Epithelial cell of esophagus (primary cell): Measurements from ENCODE around the gene PADI4.

Experiments
- DNase-seq: peaks from one replicate; pipeline ENCODE4 v3.0.0; 2010; ENCODE audit warnings: low read depth
- H3K4me3 ChIP-seq: 2 replicates; pipeline ENCODE4 v1.5.1; 2011; ENCODE audit warnings: mild to moderate bottlenecking, low read length, control low read depth
- TF ChIP-seq, protein P1 (sequence below): IDR thresholded peaks from 2 replicates; pipeline ENCODE4 v1.5.1; 2011; ENCODE audit warnings: low read depth, mild to moderate bottlenecking, low read length, control low read depth, inconsistent platforms; ENCODE audit not compliant: insufficient read depth; ENCODE audit errors: missing control alignments

The PADI4 gene

DNA sequence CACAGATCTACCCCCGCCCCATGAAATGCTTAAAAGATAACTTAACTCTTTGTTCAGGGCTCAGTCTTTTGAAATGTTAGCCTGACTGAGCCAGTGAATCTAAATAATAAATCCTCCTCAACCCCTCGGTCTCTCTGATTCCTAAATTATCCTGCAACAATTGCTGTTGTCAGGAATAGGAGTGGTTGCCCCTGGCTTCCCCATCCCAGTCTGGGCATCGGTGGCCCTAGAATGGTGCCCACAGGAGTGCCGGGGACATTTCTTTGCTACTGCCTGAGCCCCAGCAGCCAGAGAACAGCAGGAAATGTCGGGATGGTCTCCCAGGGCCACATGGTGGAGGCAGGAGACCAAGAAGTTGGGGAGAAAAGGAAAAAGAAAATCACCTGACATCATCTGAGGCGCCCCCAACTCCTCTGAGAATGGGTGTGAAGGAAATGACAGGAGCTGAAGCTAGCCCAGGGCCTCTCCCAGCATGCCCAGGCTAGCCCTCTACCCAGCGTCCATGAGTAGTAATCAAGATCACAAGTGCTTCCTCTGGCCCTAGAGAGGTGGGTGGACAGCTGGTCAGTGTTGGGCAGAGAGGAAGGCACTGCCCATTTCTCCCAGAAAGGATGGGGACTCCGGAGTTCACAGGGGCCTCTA lies 1.6 kb downstream of the PADI4 start:
- TF ChIP-seq, protein P1, sequence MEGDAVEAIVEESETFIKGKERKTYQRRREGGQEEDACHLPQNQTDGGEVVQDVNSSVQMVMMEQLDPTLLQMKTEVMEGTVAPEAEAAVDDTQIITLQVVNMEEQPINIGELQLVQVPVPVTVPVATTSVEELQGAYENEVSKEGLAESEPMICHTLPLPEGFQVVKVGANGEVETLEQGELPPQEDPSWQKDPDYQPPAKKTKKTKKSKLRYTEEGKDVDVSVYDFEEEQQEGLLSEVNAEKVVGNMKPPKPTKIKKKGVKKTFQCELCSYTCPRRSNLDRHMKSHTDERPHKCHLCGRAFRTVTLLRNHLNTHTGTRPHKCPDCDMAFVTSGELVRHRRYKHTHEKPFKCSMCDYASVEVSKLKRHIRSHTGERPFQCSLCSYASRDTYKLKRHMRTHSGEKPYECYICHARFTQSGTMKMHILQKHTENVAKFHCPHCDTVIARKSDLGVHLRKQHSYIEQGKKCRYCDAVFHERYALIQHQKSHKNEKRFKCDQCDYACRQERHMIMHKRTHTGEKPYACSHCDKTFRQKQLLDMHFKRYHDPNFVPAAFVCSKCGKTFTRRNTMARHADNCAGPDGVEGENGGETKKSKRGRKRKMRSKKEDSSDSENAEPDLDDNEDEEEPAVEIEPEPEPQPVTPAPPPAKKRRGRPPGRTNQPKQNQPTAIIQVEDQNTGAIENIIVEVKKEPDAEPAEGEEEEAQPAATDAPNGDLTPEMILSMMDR = no peak
- peak; percentile 53 for DNase-seq
- H3K4me3 ChIP-seq = no peak overlapping the region

DNA sequence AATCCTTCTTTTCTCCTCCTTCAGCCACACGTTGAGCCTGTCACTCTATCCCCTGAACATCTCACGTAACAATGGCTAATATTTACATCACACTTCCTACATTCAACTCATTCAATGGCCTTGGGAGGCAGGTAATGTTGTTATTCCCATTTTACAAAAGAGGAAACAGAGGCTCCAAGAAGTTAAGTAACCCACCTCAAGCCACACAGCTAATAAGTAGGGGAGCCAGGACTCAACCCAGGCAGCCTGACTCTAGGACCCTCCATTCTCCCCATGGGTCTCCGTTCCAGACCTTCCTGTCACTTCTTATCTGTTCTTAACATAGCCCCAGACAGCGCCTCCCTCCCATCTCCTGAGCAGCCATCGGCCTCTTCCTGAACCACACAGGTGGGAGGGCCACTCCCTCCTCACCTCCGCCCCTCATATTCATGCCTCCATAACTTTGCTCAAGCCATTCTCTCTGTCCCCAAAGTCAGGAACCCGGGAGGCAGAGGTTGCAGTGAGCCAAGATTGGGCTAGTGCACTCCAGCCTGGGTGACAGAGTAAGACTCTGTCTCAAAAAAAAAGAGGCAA lies 2.2 kb downstream of the PADI4 start:
- no peak overlapping the region for H3K4me3 ChIP-seq
- TF ChIP-seq, protein P1 = no peak
- no peak for DNase-seq

DNA sequence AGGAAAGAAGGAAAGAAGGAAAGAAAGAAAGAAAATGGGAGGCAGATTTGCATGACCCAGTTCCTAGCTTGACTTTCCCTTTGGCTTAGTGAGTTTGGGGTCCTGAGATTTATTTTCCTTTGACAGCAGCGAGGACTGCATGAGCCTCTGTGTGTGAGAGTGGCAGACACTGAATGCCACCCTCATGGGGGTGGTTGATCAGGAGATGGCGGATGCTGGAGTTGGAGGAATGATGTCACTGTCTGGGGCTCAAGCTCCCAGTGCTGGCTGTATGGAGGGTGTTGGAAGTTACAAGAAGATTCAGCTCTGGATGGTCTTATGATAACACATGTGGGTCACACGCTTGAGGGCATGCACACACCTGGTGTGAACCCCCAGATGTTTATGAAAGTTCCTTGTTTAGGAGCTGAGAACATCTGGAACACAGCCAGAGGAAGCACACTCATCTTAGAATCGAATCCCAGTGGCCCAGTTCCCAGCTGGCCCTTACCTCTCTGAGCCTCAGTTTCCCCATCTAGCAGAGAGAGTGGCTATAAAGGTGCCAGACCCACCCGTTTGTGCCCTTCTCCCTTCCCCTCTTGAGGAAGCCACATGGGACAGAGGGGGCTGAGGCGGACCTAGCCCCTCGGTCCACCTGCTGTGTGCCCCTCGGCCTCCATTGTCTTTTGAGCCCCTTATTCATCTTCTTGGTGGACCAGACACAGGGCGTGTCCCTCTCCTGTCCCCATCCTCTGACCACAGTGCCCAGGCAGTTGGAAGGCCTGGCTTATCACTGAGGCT lies 5.7 kb downstream of the PADI4 start:
- no peak overlapping the region for H3K4me3 ChIP-seq
- TF ChIP-seq, protein P1 = no peak
- DNase-seq = no peak

DNA sequence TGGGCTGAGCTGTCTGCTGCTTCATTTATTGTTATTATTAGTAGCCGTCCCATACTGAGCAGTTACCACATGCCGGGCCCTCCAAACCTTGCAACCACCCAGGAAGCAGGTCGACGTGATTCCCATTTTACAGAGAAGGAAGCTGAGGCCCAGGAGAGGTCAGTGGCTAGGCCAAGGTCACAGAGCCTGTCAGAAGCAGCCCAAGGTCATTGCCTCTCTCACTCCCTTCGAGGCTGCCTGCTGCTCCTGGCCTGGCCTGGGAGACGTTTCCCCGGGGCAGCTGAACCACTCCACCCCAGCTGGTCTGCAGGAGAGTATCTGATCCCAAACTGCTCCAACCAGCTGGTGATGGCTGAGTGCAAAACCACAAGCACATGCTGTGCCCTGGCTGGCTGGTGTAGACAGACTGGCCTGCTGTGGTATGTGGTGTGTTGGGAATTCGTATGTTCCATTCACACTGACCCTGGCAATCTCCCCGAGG lies 6.5 kb downstream of the PADI4 start:
- TF ChIP-seq, protein P1 = no peak
- no peak for DNase-seq

DNA sequence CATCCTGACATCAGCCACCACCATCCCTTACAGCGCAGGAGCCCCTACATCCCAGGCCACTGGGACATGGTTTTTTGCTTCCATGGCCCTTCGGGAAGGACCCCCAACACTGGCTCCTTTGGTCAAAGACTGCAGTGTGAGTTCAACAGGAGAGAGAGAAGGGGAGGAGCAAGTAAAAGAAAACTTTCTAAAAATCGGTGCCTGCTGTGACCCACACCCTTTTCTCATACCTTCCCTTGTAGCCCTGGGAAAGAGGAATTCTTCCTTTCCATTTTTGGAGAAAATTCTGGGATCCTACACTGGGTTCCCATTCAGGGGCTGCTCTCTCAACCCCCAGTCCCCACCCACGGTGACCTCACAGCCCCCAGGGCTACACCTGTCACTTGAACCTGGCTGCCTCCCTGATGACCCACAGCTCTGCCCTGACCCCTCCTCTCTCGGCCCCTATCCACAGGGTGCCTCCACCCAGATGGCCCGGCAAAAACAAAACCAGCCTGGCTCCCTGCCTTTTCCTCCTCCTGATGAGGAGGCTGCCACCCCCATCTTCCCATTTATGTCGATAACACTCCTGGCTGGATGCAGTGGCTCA lies 7.6 kb downstream of the PADI4 start:
- no peak overlapping the region for H3K4me3 ChIP-seq
- no peak for DNase-seq
- TF ChIP-seq, protein P1 = no peak

More for the DNA sequence above, 6.5 kb downstream of the PADI4 start:
- H3K4me3 ChIP-seq = no peak overlapping the region

DNA sequence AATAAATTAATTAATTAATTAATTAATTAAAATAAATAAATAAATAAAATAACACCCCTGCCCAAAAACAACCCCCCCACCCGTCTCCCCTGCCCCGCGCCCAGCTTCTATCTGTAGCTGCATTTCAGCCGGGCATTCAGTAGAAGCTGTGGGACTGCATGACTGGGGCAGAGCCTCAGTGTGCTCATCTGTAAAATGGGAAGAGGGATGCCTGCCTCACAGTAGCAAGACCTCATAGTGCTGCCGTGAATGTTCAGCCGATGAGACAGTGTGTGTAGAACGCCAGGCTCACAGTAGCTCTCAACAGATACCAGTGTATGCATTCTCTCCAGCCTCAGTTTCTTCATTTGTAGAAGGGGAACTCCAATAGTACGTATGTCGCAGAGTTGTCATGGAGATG lies 8.7 kb downstream of the PADI4 start:
- TF ChIP-seq, protein P1 = no peak
- no peak overlapping the region for H3K4me3 ChIP-seq
- no peak for DNase-seq
